Breast epithelium (tissue), 4 donors: ENCODE measurements around the gene ERV3-1. TPM values are rescaled to one million over a fixed set of nuclear protein-coding genes. Genes with fewer than 3 reads are reported as not detected.
A peak's percentile ranks its signal among the peaks of the same experiment; 100 is the strongest.

Source experiments
- DNase-seq, 2 donors: peaks; one replicate each; pipeline ENCODE4 v3.0.0-alpha.2; 2019; ENCODE audit warnings: low spot score in 2 of 2
- H3K27ac ChIP-seq, 2 donors: fragments of 200-600 bp; sonication (generic) in 1 of 2; one replicate each; pipeline ENCODE4 v1.5.1; 2016 to 2019; ENCODE audit warnings: mild to moderate bottlenecking in 1 of 2
- H3K27me3 ChIP-seq, 2 donors: fragments of 200-600 bp; sonication (generic) in 1 of 2; one replicate each; pipeline versions ENCODE4 v1.5.1 to v1.6.0; 2017 to 2019; ENCODE audit warnings: control low read depth in 1 of 2, mild to moderate bottlenecking in 1 of 2
- H3K36me3 ChIP-seq: fragments of 200-600 bp; one replicate; pipeline ENCODE4 v1.5.1; 2019
- H3K4me1 ChIP-seq, 2 donors: fragments of 200-600 bp; sonication (generic); one replicate each; pipeline ENCODE4 v1.5.1; 2016 to 2019; ENCODE audit warnings: control low read depth in 1 of 2
- H3K4me3 ChIP-seq, 3 donors: fragments of 200-600 bp; sonication (generic); 1 replicate in 2 of 3; 2 replicates in 1 of 3; pipeline ENCODE4 v1.5.1; 2016 to 2019; ENCODE audit warnings: mild to moderate bottlenecking in 3 of 3, moderate library complexity in 2 of 3
- H3K9me3 ChIP-seq, 2 donors: fragments of 200-600 bp; sonication (generic) in 1 of 2; one replicate each; pipeline ENCODE4 v1.5.1; 2016 to 2019; ENCODE audit warnings: control low read depth in 1 of 2
- CTCF ChIP-seq, 3 donors: fragments of 450-650 bp; IDR thresholded peaks; one replicate each; pipeline ENCODE4 v1.5.1; 2016 to 2017; ENCODE audit warnings: antibody characterized with exemption in 3 of 3, mild to moderate bottlenecking in 3 of 3, moderate library complexity in 3 of 3
- POLR2A ChIP-seq: fragments of 450-650 bp; IDR thresholded peaks from one replicate; pipeline ENCODE4 v1.6.1; 2016; ENCODE audit warnings: antibody characterized with exemption, mild to moderate bottlenecking, moderate library complexity
- POLR2AphosphoS5 ChIP-seq, 3 donors: sonication (generic); formaldehyde crosslinking; IDR thresholded peaks; one replicate each; pipeline ENCODE4 v1.6.1; 2017; ENCODE audit warnings: antibody characterized with exemption in 3 of 3
- intact Hi-C: fragments of 100-400 bp; cut with DNase I; formaldehyde crosslinking; loops from one replicate; pipeline ENCODE4 v1.15.1; 2023; ENCODE audit warnings: low total_unique reads
- total RNA-seq, 3 donors: library from RNA; depleted of rRNA; stranded (reverse); fragments of >200 nt; gene quantifications; one replicate each; pipeline ENCODE4 v1.1.0, GENCODE V29; 2016

Gene ERV3-1
- total RNA-seq, 3 donors from 2014 or later = 52.4 to 92.8 (median 66.9) TPM

GRCh38 chr7:64990936-64991335, 15.6 kb downstream of the ERV3-1 start, which contains the start of gene ZNF117:
TSS of gene ZNF117 (minus strand) at chr7:64991036.
- H3K9me3 ChIP-seq = peaks cover 39 to 66% of the 10 kb centered on the region in 2 donors
- H3K4me1 ChIP-seq = no peaks in the 10 kb centered on the region
- H3K27ac ChIP-seq = no peak within 1 kb of the TSS
- H3K27me3 ChIP-seq = no peaks in the 10 kb centered on the region
- no peak for DNase-seq
- TF ChIP-seq CTCF (IDR thresholded peaks at IDR 0.05) (no peak), POLR2A (no peak), POLR2AphosphoS5 (IDR thresholded peaks at IDR 0.05) (no peak)
- intact Hi-C loops = no loop called here
- H3K36me3 ChIP-seq = no peaks in the 10 kb centered on the region
- H3K4me3 ChIP-seq = no peak within 1 kb of the TSS

- intact Hi-C loops = no loop called here
- peaks cover 45 to 66% of the 10 kb centered on the region in 2 donors for H3K9me3 ChIP-seq
- no peak for TF ChIP-seq POLR2AphosphoS5 (IDR thresholded peaks at IDR 0.05)
- no peak for TF ChIP-seq CTCF (IDR thresholded peaks at IDR 0.05)
- no peak for TF ChIP-seq POLR2A
- H3K4me3 ChIP-seq = no peak overlapping the region
- DNase-seq = no peak
- H3K36me3 ChIP-seq = no peaks in the 10 kb centered on the region
- no peaks in the 10 kb centered on the region for H3K4me1 ChIP-seq
- H3K27me3 ChIP-seq = no peaks in the 10 kb centered on the region
- H3K27ac ChIP-seq = no peak overlapping the region
Measured at GRCh38 chr7:64990216-64990615, 16.3 kb downstream of the ERV3-1 start.

GRCh38 chr7:64978497-64979203, 27.8 kb downstream of the ERV3-1 start:
- H3K4me3 ChIP-seq = peak overlapping the region in 1 of 3 donors; percentile 1
- DNase-seq = no peak
- H3K27ac ChIP-seq = no peak overlapping the region
- no peaks in the 10 kb centered on the region for H3K27me3 ChIP-seq
- TF ChIP-seq POLR2AphosphoS5 (IDR thresholded peaks at IDR 0.05) (no peak), CTCF (IDR thresholded peaks at IDR 0.05) (no peak), POLR2A (no peak)
- intact Hi-C loops = no loop called here
- H3K36me3 ChIP-seq = peaks cover 17% of the 10 kb centered on the region
- no peaks in the 10 kb centered on the region for H3K4me1 ChIP-seq
- peaks cover 29 to 86% of the 10 kb centered on the region in 2 donors for H3K9me3 ChIP-seq

GRCh38 chr7:64965594-64965993, 40.9 kb downstream of the ERV3-1 start:
- Histone ChIP-seq H3K27ac (no peak overlapping the region), H3K4me1 (no peaks in the 10 kb centered on the region), H3K4me3 (no peak overlapping the region), H3K36me3 (no peaks in the 10 kb centered on the region), H3K27me3 (no peaks in the 10 kb centered on the region), H3K9me3 (peaks cover 0 to 7% of the 10 kb centered on the region in 2 donors)
- no peak for DNase-seq
- no peak for TF ChIP-seq CTCF (IDR thresholded peaks at IDR 0.05)
- TF ChIP-seq POLR2A = no peak
- TF ChIP-seq POLR2AphosphoS5 (IDR thresholded peaks at IDR 0.05) = no peak
- intact Hi-C loops = no loop called here

- H3K9me3 ChIP-seq = no peaks in the 10 kb centered on the region
- no peaks in the 10 kb centered on the region for H3K36me3 ChIP-seq
- no peaks in the 10 kb centered on the region for H3K4me1 ChIP-seq
- intact Hi-C loops = no loop called here
- no peak for DNase-seq
- H3K4me3 ChIP-seq = no peak overlapping the region
- no peak overlapping the region for H3K27ac ChIP-seq
- H3K27me3 ChIP-seq = no peaks in the 10 kb centered on the region
- TF ChIP-seq POLR2AphosphoS5 (IDR thresholded peaks at IDR 0.05) = no peak
- no peak for TF ChIP-seq POLR2A
- TF ChIP-seq CTCF (IDR thresholded peaks at IDR 0.05) = no peak
Measured at GRCh38 chr7:64959072-64959747, 47.3 kb downstream of the ERV3-1 start.
